ENCODE data around the gene NDUFS6. TPM values are rescaled to one million over a fixed set of nuclear protein-coding genes. Genes with fewer than 3 reads are reported as not detected.

NDUFS6 gene
- total RNA-seq, 3 donors from 2014 or later: 38.7 to 43.5 (median 39.3) TPM

- no peak for ATAC-seq
Observed at GRCh38 chr5:1833264-1834021, 32.2 kb downstream of the NDUFS6 start.

DNA sequence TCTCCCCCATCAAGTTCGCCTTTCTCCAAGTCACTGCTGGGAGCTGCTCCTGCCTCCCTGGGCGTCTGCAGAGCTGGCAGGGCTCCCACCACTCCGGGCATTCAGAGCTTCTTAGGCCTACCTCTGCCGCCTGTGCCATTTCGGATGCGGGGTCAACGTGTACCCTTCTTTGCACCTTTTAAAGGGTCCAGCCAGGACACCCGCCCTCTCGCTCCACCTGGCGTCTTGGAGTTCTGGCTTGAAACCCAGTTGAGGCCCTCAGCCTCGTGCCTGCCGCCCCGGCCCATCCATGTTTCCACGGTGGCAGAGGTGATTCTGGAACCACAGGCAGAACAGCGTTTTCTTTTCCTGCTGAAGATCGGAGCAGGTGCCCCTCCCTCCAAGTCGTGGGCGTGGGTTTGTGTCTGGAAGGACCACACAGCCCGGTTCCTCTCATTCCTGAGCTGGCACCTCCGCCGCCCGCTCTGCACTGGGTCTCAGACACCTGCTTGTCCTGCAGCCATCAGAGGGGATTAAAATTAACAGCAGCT is 32.9 kb downstream of the NDUFS6 start:
- no peak for TF ChIP-seq CTCF (IDR thresholded peaks at IDR 0.05)
- no peaks in the 10 kb centered on the region for H3K9me3 ChIP-seq
- no peak overlapping the region for H3K4me3 ChIP-seq
- H3K36me3 ChIP-seq (ENCODE audit: low read depth): no peaks in the 10 kb centered on the region
- DNase-seq: no peak
- intact Hi-C loops (cut with DNase I, micrococcal nuclease): no loop called here
- no peak for ATAC-seq
- no peaks in the 10 kb centered on the region for H3K4me1 ChIP-seq (ENCODE audit: low read depth)

More at GRCh38 chr5:1833264-1834021, 32.2 kb downstream of the NDUFS6 start:
- no peaks in the 10 kb centered on the region for H3K4me1 ChIP-seq (ENCODE audit: low read depth)
- intact Hi-C loops (cut with DNase I, micrococcal nuclease): no loop called here
- H3K9me3 ChIP-seq: no peaks in the 10 kb centered on the region
- no peaks in the 10 kb centered on the region for H3K36me3 ChIP-seq (ENCODE audit: low read depth)
- no peak for TF ChIP-seq CTCF (IDR thresholded peaks at IDR 0.05)
- H3K4me3 ChIP-seq: no peak overlapping the region
- DNase-seq: no peak

DNA sequence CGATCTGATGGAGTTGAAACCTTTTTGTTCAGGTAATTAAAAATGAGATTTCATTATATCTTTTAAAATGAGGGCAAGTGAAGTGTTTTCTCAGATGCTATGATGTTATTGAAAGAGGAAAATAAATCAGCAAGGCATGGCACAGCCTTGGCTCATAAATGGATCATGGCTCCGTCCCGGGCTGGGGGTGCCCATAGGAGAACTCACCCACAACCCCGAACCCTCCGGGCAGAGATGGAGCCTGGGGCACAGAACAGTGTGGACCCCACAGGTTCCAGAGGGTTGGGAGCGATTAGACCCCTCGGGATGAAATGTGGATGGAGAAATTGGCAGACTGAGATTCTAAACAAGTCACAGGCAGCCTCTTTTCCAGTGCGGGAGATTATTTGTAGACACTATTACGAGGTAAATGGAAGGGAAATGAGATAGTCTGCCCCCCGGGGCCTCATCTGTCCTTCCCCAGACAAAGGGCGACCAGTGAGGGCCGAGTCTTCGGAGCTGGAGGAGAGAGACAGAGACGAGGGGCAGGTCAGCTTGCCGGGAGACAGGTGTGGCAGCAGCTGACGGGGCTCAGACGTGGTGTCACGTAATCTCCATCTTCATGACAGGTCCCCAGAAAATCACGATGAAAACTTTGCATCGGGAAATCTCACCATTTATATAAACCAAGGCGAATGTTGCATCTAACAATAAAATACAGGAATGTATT is 33.7 kb downstream of the NDUFS6 start:
- Histone ChIP-seq H3K9me3 (no peaks in the 10 kb centered on the region), H3K4me1 (ENCODE audit: low read depth) (no peaks in the 10 kb centered on the region), H3K4me3 (no peak overlapping the region), H3K36me3 (ENCODE audit: low read depth) (no peaks in the 10 kb centered on the region)
- intact Hi-C loops (cut with DNase I, micrococcal nuclease): no loop called here
- no peak for TF ChIP-seq CTCF (IDR thresholded peaks at IDR 0.05)
- ATAC-seq: no peak
- no peak for DNase-seq

- DNase-seq (no peak), ATAC-seq (no peak)
- Histone ChIP-seq H3K4me3 (no peak overlapping the region), H3K36me3 (ENCODE audit: low read depth) (no peaks in the 10 kb centered on the region), H3K9me3 (no peaks in the 10 kb centered on the region), H3K4me1 (ENCODE audit: low read depth) (no peaks in the 10 kb centered on the region)
- TF ChIP-seq CTCF (IDR thresholded peaks at IDR 0.05): no peak
- intact Hi-C loops (cut with DNase I, micrococcal nuclease): no loop called here
Observed at GRCh38 chr5:1835431-1835830, 34.2 kb downstream of the NDUFS6 start.

GRCh38 chr5:1836176-1836890 is 35.1 kb downstream of the NDUFS6 start:
- no peaks in the 10 kb centered on the region for H3K9me3 ChIP-seq
- intact Hi-C loops (cut with DNase I, micrococcal nuclease): no loop called here
- TF ChIP-seq CTCF (IDR thresholded peaks at IDR 0.05): no peak
- no peaks in the 10 kb centered on the region for H3K36me3 ChIP-seq (ENCODE audit: low read depth)
- no peak for ATAC-seq
- no peak overlapping the region for H3K4me3 ChIP-seq
- no peaks in the 10 kb centered on the region for H3K4me1 ChIP-seq (ENCODE audit: low read depth)
- DNase-seq: no peak
